ENCODE measurements around the gene CDHR5.

Gene CDHR5

GRCh38 chr11:624705-625635 is at the start of gene CDHR5:
CDHR5 (minus strand) TSS chr11:624955; CDS start chr11:624902, 53 bp downstream.
- Histone ChIP-seq H3K27ac (no peak within 1 kb of the TSS), H3K9me3 (no peaks in the 10 kb centered on the region), H3K27me3 (peaks cover 0 to 5% of the 10 kb centered on the region in 2 donors), H3K4me1 (peaks cover 0 to 7% (median 3%) of the 10 kb centered on the region in 4 donors), H3K4me3 (no peak within 1 kb of the TSS), H3K36me3 (peaks cover 0 to 35% (median 0%) of the 10 kb centered on the region in 3 donors)
- intact Hi-C loops (cut with DNase I; ENCODE audit: low total_unique reads): no loop called here
- DNase-seq: no peak
- no peak for TF ChIP-seq CTCF (IDR thresholded peaks at IDR 0.05)

GRCh38 chr11:674406-674805 is 49.7 kb upstream of the CDHR5 start:
- Histone ChIP-seq H3K9me3 (no peaks in the 10 kb centered on the region), H3K27me3 (no peaks in the 10 kb centered on the region), H3K4me1 (no peaks in the 10 kb centered on the region), H3K36me3 (peaks cover 25 to 74% (median 46%) of the 10 kb centered on the region in 3 donors), H3K27ac (no peak overlapping the region), H3K4me3 (no peak overlapping the region)
- intact Hi-C loops (cut with DNase I; ENCODE audit: low total_unique reads): no loop called here
- no peak for TF ChIP-seq CTCF (IDR thresholded peaks at IDR 0.05)
- no peak for DNase-seq

- H3K27ac ChIP-seq: no peak overlapping the region
- H3K4me3 ChIP-seq: no peak overlapping the region
- intact Hi-C loops (cut with DNase I; ENCODE audit: low total_unique reads): no loop called here
- H3K9me3 ChIP-seq: no peaks in the 10 kb centered on the region
- no peak for TF ChIP-seq CTCF (IDR thresholded peaks at IDR 0.05)
- H3K36me3 ChIP-seq: peaks cover 25 to 68% (median 43%) of the 10 kb centered on the region in 3 donors
- no peaks in the 10 kb centered on the region for H3K4me1 ChIP-seq
- H3K27me3 ChIP-seq: no peaks in the 10 kb centered on the region
- no peak for DNase-seq
These were observed 49.1 kb upstream of the CDHR5 start for GRCh38 chr11:673866-674265.

GRCh38 chr11:665704-666281 is 41.0 kb upstream of the CDHR5 start:
- H3K36me3 ChIP-seq: peaks cover 5 to 27% (median 19%) of the 10 kb centered on the region in 3 donors
- no peaks in the 10 kb centered on the region for H3K27me3 ChIP-seq
- H3K9me3 ChIP-seq: no peaks in the 10 kb centered on the region
- intact Hi-C loops (cut with DNase I; ENCODE audit: low total_unique reads): no loop called here
- DNase-seq: peak in 1 of 2 donors; percentile 35
- H3K4me1 ChIP-seq: peaks cover 0 to 9% (median 0%) of the 10 kb centered on the region in 4 donors
- no peak for TF ChIP-seq CTCF (IDR thresholded peaks at IDR 0.05)
- H3K4me3 ChIP-seq: no peak overlapping the region
- no peak overlapping the region for H3K27ac ChIP-seq

GRCh38 chr11:665062-665703 is 40.4 kb upstream of the CDHR5 start:
- H3K4me3 ChIP-seq: no peak overlapping the region
- no peak for TF ChIP-seq CTCF (IDR thresholded peaks at IDR 0.05)
- no peak for DNase-seq
- peaks cover 0 to 9% (median 0%) of the 10 kb centered on the region in 4 donors for H3K4me1 ChIP-seq
- intact Hi-C loops (cut with DNase I; ENCODE audit: low total_unique reads): no loop called here
- no peaks in the 10 kb centered on the region for H3K27me3 ChIP-seq
- no peaks in the 10 kb centered on the region for H3K9me3 ChIP-seq
- H3K36me3 ChIP-seq: peaks cover 5 to 33% (median 25%) of the 10 kb centered on the region in 3 donors
- no peak overlapping the region for H3K27ac ChIP-seq

Data from tibial artery (tissue), 4 donors.